Effector memory CD4-positive, alpha-beta T cell (primary cell): Measurements from ENCODE around the gene OMA1.
"Not testable (repeated sequence)": the region's sequence is repeated elsewhere in the genome, so short reads cannot be mapped to it uniquely, and the experiment has no call there.

ENCODE experiments used
- DNase-seq, 3 donors: peaks; one replicate each; pipeline ENCODE4 v3.0.0-alpha.2; 2020
- H3K27ac ChIP-seq: 2 replicates; pipeline ENCODE4 v1.7.0; 2013; ENCODE audit warnings: mild to moderate bottlenecking, low read length, moderate library complexity; ENCODE audit not compliant: insufficient read depth, poor library complexity, severe bottlenecking
- H3K27me3 ChIP-seq: replicated peaks from 2 replicates; pipeline ENCODE4 v1.7.0; 2013; ENCODE audit warnings: mild to moderate bottlenecking, low read length; ENCODE audit not compliant: insufficient read depth, control insufficient read depth, poor library complexity, severe bottlenecking
- H3K36me3 ChIP-seq: 2 replicates; pipeline ENCODE4 v1.7.0; 2013; ENCODE audit warnings: mild to moderate bottlenecking, low read length, moderate library complexity; ENCODE audit not compliant: control insufficient read depth, insufficient read depth
- H3K4me1 ChIP-seq: 2 replicates; pipeline ENCODE4 v1.7.0; 2013; ENCODE audit warnings: low read length, mild to moderate bottlenecking; ENCODE audit not compliant: control insufficient read depth, insufficient read depth, poor library complexity, severe bottlenecking
- H3K4me3 ChIP-seq: 2 replicates; pipeline ENCODE4 v1.7.0; 2013; ENCODE audit warnings: low read length, low read depth, mild to moderate bottlenecking; ENCODE audit not compliant: insufficient read depth, poor library complexity, severe bottlenecking
- H3K9me3 ChIP-seq: 2 replicates; pipeline ENCODE4 v1.7.0; 2013; ENCODE audit warnings: mild to moderate bottlenecking, low read length, moderate library complexity; ENCODE audit not compliant: control insufficient read depth

OMA1 gene

DNA sequence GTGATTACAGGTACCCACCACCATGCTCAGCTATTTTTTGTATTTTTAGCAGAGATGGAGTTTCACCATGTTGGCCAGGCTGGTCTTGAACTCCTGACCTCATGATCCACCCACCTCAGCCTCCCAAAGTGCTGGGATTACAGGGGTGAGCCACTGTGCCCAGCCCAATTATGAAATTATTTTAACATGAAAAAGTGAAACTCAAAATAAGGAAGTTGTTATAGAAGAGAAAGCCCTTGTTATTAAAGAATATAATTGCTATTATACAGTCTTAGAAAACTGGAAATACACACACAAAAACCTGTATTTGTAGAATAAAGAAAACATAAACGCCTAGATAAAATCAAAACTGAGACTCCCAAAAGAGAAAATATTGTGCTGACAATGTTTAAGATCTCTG, 14.7 kb downstream of the OMA1 start:
- H3K27me3 ChIP-seq, H3K9me3 ChIP-seq, DNase-seq, H3K4me3 ChIP-seq, H3K27ac ChIP-seq, H3K4me1 ChIP-seq, H3K36me3 ChIP-seq: not testable (repeated sequence)

DNA sequence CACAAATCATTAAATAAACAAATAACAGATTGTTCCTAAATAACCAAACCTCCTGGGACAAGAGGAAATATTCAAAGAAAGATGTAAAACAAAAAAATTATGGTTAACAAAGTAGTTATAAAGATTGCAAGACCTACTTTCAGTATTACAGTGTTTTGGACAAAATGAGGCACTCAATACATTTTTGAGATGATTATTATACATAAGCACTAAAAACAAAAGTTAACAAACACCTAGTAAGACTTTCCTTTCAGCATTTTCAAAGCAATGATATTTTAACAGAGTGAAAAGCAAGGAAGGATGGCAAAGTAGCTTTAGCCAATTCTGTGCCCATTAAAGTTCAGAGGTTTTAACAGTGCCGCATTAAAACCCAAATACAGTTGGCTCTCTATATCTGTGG, 17.2 kb downstream of the OMA1 start:
- H3K9me3 ChIP-seq: no peaks in the 10 kb centered on the region
- peaks cover 7% of the 10 kb centered on the region for H3K36me3 ChIP-seq
- DNase-seq: no peak
- H3K4me1 ChIP-seq: no peaks in the 10 kb centered on the region
- H3K27me3 ChIP-seq: no peaks in the 10 kb centered on the region
- H3K27ac ChIP-seq: no peak overlapping the region
- no peak overlapping the region for H3K4me3 ChIP-seq

DNA sequence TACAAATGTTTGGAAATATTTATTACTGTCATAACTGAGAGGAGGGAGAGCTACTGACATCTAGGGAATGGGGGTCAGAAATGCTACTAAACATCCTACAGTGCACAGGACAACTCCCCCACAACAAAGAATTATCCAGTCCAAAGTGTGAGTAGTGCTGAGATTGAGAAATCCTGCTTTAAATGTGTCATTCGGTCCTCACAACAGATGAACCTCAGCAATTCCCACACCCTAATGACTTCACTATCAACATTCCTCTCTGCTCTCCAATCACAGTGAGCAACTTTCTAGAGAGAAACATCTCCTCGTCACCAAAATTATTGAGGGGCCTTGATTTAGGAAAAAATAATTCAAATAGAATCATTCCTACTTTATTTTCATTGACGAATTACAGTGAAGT, 18.0 kb downstream of the OMA1 start:
- H3K4me1 ChIP-seq: no peaks in the 10 kb centered on the region
- H3K27me3 ChIP-seq: no peaks in the 10 kb centered on the region
- H3K36me3 ChIP-seq: peaks cover 7% of the 10 kb centered on the region
- no peak for DNase-seq
- no peaks in the 10 kb centered on the region for H3K9me3 ChIP-seq
- no peak overlapping the region for H3K4me3 ChIP-seq
- no peak overlapping the region for H3K27ac ChIP-seq

DNA sequence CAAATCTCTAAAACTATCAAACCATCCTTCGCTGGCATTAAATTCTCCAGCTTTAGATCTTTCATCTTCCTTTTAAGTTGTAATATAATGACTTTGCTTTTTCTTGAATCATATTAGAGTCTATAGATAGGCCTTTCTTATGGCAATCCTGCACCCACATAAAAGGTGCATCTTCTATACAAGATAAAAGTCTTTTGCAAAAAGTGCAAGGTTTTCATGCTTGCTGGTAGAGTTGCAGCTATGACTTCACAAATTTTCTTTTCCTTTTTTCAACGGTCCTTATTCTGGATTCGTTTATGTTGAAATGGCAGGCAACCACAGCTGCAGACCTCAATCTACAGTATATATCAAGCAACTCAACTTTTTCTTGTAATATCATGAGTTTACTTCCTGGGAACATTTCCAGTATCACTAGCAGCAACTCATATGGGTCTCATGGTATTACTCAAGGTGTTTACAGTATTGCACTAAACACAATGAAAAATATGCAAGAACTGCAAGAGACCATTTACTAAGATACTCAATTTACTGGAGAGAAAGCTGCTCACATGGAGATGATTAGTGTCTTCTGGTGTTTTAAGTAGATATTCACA, 22.1 kb downstream of the OMA1 start:
- no peak for DNase-seq
- Histone ChIP-seq H3K27me3 (no peaks in the 10 kb centered on the region), H3K4me3 (no peak overlapping the region), H3K9me3 (no peaks in the 10 kb centered on the region), H3K27ac (no peak overlapping the region), H3K4me1 (no peaks in the 10 kb centered on the region), H3K36me3 (peaks cover 8% of the 10 kb centered on the region)

GRCh38 chr1:58515794-58516401, 30.6 kb downstream of the OMA1 start:
- H3K27me3 ChIP-seq: no peaks in the 10 kb centered on the region
- DNase-seq: peak in 1 of 3 donors; percentile 22
- H3K36me3 ChIP-seq: peaks cover 20% of the 10 kb centered on the region
- H3K9me3 ChIP-seq: no peaks in the 10 kb centered on the region
- H3K27ac ChIP-seq: no peak overlapping the region
- H3K4me3 ChIP-seq: no peak overlapping the region
- no peaks in the 10 kb centered on the region for H3K4me1 ChIP-seq

DNA sequence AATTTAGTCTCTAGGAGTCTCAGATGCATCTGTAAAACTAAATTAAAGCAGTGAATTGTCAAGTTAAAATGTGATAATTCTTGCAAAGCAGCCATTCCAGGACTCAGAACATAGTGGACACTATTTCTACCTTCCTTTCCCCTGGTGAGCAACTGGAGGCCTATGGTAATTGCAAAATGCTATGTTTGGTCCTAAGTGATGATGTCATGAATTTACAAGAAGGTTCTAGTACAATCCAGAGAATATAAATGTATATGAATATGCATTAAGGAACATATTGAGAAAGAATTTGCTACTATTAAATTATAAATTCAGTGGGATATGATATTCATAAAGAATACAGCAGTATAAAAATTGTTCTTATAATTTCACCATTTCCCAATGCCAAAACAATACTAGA, 32.6 kb downstream of the OMA1 start:
- no peak overlapping the region for H3K4me3 ChIP-seq
- no peaks in the 10 kb centered on the region for H3K27me3 ChIP-seq
- no peaks in the 10 kb centered on the region for H3K4me1 ChIP-seq
- peaks cover 14% of the 10 kb centered on the region for H3K36me3 ChIP-seq
- no peak for DNase-seq
- no peak overlapping the region for H3K27ac ChIP-seq
- H3K9me3 ChIP-seq: no peaks in the 10 kb centered on the region

GRCh38 chr1:58508629-58509028, 37.9 kb downstream of the OMA1 start:
- no peak for DNase-seq
- Histone ChIP-seq H3K27me3 (no peaks in the 10 kb centered on the region), H3K4me3 (no peak overlapping the region), H3K9me3 (no peaks in the 10 kb centered on the region), H3K27ac (no peak overlapping the region), H3K4me1 (no peaks in the 10 kb centered on the region), H3K36me3 (peaks cover 24% of the 10 kb centered on the region)

- no peaks in the 10 kb centered on the region for H3K9me3 ChIP-seq
- no peaks in the 10 kb centered on the region for H3K27me3 ChIP-seq
- no peak for DNase-seq
- H3K27ac ChIP-seq: no peak overlapping the region
- no peak overlapping the region for H3K4me3 ChIP-seq
- no peaks in the 10 kb centered on the region for H3K4me1 ChIP-seq
- H3K36me3 ChIP-seq: peaks cover 20% of the 10 kb centered on the region
Observed at GRCh38 chr1:58505286-58505685, 41.2 kb downstream of the OMA1 start.

- no peaks in the 10 kb centered on the region for H3K9me3 ChIP-seq
- no peaks in the 10 kb centered on the region for H3K27me3 ChIP-seq
- H3K36me3 ChIP-seq: peaks cover 13% of the 10 kb centered on the region
- no peaks in the 10 kb centered on the region for H3K4me1 ChIP-seq
- DNase-seq: no peak
- H3K4me3 ChIP-seq: no peak overlapping the region
- no peak overlapping the region for H3K27ac ChIP-seq
Observed at GRCh38 chr1:58502519-58502918, 44.0 kb downstream of the OMA1 start.

DNA sequence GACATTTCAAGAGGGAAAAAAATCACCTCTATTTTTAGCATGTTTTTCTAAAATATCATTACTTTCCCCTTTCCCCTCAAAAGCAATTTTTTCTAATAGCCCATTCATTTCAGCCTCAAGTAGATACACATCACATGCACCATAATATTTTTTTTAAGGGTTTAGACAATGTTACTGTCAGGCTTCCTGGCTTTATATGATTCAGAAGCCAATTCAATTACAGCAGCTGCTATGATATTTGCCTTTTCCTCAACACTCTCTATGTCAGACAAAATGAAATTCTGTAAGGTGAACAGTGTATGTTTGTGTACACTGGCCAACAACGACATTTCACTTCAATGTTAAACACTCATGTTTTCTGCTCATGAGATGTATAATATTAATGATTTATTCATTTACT, 46.5 kb downstream of the OMA1 start:
- Histone ChIP-seq H3K27ac (no peak overlapping the region), H3K4me1 (no peaks in the 10 kb centered on the region), H3K9me3 (no peaks in the 10 kb centered on the region), H3K4me3 (no peak overlapping the region), H3K27me3 (no peaks in the 10 kb centered on the region), H3K36me3 (peaks cover 11% of the 10 kb centered on the region)
- DNase-seq: no peak
